ENCODE data around the gene SHC2.
"Not testable (repeated sequence)": the region's sequence is repeated elsewhere in the genome, so short reads cannot be mapped to it uniquely, and the experiment has no call there.

The SHC2 gene

GRCh38 chr19:468587-469256 lies 7.9 kb upstream of the SHC2 start:
- no peak for DNase-seq

- no peak for DNase-seq
Observed at GRCh38 chr19:467554-467953, 6.7 kb upstream of the SHC2 start.

- no peak for DNase-seq
Observed at GRCh38 chr19:465056-465816, 4.4 kb upstream of the SHC2 start.

- DNase-seq = no peak
Observed at GRCh38 chr19:464208-464545, 3.3 kb upstream of the SHC2 start.

- no peak for DNase-seq
Observed at GRCh38 chr19:463483-464207, 2.8 kb upstream of the SHC2 start.

- no peak for DNase-seq
Observed at GRCh38 chr19:461721-462551, 1.1 kb upstream of the SHC2 start.

- DNase-seq = peak; percentile 40
Observed at GRCh38 chr19:459724-460511, 915 bp downstream of the SHC2 start.

- no peak for DNase-seq
Observed at GRCh38 chr19:458091-459042, 2.5 kb downstream of the SHC2 start.

- no peak for DNase-seq
Observed at GRCh38 chr19:457636-458035, 3.2 kb downstream of the SHC2 start.

- DNase-seq = no peak
Observed at GRCh38 chr19:456547-457110, 4.2 kb downstream of the SHC2 start.

GRCh38 chr19:455851-456546 lies 4.8 kb downstream of the SHC2 start:
- no peak for DNase-seq

- no peak for DNase-seq
Observed at GRCh38 chr19:455031-455705, 5.7 kb downstream of the SHC2 start.

- DNase-seq = no peak
Observed at GRCh38 chr19:453606-454005, 7.2 kb downstream of the SHC2 start.

- no peak for DNase-seq
Observed at GRCh38 chr19:452829-453228, 8.0 kb downstream of the SHC2 start.

GRCh38 chr19:450912-451481 lies 9.8 kb downstream of the SHC2 start:
- DNase-seq = not testable (repeated sequence)

- DNase-seq = no peak
Observed at GRCh38 chr19:449916-450315, 10.9 kb downstream of the SHC2 start.

GRCh38 chr19:447816-448560 lies 12.8 kb downstream of the SHC2 start:
- DNase-seq = no peak

GRCh38 chr19:447064-447426 lies 13.8 kb downstream of the SHC2 start:
- no peak for DNase-seq
